Transverse colon (tissue), 4 donors: ENCODE results near the gene PIAS1. TPM values are rescaled to one million over a fixed set of nuclear protein-coding genes. Genes with fewer than 3 reads are reported as not detected.

Source experiments
- DNase-seq: peaks from one replicate; pipeline ENCODE4 v3.0.0-alpha.2; 2019
- H3K27ac ChIP-seq, 4 donors: fragments of 200-600 bp; sonication (generic); 2 replicates each; pipeline ENCODE4 v1.5.1; 2016 to 2018; ENCODE audit warnings: inconsistent platforms in 4 of 4
- H3K27me3 ChIP-seq: fragments of 200-600 bp; sonication (generic); 2 replicates; pipeline ENCODE4 v1.5.1; 2017; ENCODE audit warnings: inconsistent platforms
- H3K36me3 ChIP-seq, 4 donors: fragments of 200-600 bp; sonication (generic); 2 replicates each; pipeline ENCODE4 v1.5.1; 2017 to 2019; ENCODE audit warnings: inconsistent platforms in 4 of 4
- H3K4me1 ChIP-seq, 4 donors: fragments of 200-600 bp; sonication (generic); 2 replicates each; pipeline ENCODE4 v1.5.1; 2017 to 2020; ENCODE audit warnings: inconsistent platforms in 4 of 4
- H3K4me3 ChIP-seq, 4 donors: fragments of 200-600 bp; sonication (generic); 1 replicate in 1 of 4; 2 replicates in 3 of 4; pipeline versions ENCODE4 v1.5.1 to v1.6.1; 2017 to 2019; ENCODE audit warnings: inconsistent platforms in 4 of 4
- H3K9me3 ChIP-seq, 2 donors: fragments of 200-600 bp; sonication (generic); 2 replicates each; pipeline ENCODE4 v1.5.1; 2017 to 2019; ENCODE audit warnings: inconsistent platforms in 2 of 2
- EP300 ChIP-seq: sonication (generic); formaldehyde crosslinking; IDR thresholded peaks from one replicate; pipeline ENCODE4 v1.6.1; 2017; ENCODE audit warnings: antibody characterized with exemption, low read depth
- POLR2A ChIP-seq: fragments of 450-650 bp; IDR thresholded peaks from one replicate; pipeline ENCODE4 v1.6.1; 2016; ENCODE audit warnings: antibody characterized with exemption, mild to moderate bottlenecking, moderate library complexity
- POLR2AphosphoS5 ChIP-seq, 3 donors: sonication (generic); formaldehyde crosslinking; IDR thresholded peaks; one replicate each; pipeline ENCODE4 v1.6.1; 2016; ENCODE audit warnings: antibody characterized with exemption in 3 of 3
- WGBS, 2 donors: methylation state at CpG; one replicate each; pipeline ENCODE4 v1.1.5; 2018; ENCODE audit warnings: low coverage in 1 of 2; 5-methylcytosine and 5-hydroxymethylcytosine counted together
- in situ Hi-C, 4 donors: fragments of 200-750 bp; cut with MboI; loops; one replicate each; pipeline versions ENCODE4 v1.15.0 to v1.15.1; 2017; ENCODE audit warnings: low sequenced_read_pairs in 3 of 4, low pct_ligation_motif_present in 1 of 4, low pct_unique_long_range_greater_than_20kb in 1 of 4
- intact Hi-C: fragments of 100-400 bp; cut with DNase I; formaldehyde crosslinking; loops from one replicate; pipeline ENCODE4 v1.15.1; 2023; ENCODE audit warnings: low total_unique reads
- total RNA-seq, 4 donors: library from RNA; depleted of rRNA; stranded (reverse); fragments of >200 nt; gene quantifications; one replicate each; pipeline ENCODE4 v1.1.0, GENCODE V29; 2016
- TF ChIP-seq, protein P1 (sequence below), 5 experiments: fragments of 200-600 bp in 3 of 5; fragments of 450-650 bp in 2 of 5; sonication (generic) in 3 of 5; IDR thresholded peaks; 1 replicate in 2 of 5; 2 replicates in 3 of 5; pipeline ENCODE4 v1.5.1; 2016 to 2017; ENCODE audit warnings: antibody characterized with exemption in 5 of 5, inconsistent platforms in 3 of 5, mild to moderate bottlenecking in 2 of 5, moderate library complexity in 1 of 5

PIAS1 gene
- total RNA-seq, 4 donors from 2014 or later = 34.0 to 141 (median 55.4) TPM

DNA sequence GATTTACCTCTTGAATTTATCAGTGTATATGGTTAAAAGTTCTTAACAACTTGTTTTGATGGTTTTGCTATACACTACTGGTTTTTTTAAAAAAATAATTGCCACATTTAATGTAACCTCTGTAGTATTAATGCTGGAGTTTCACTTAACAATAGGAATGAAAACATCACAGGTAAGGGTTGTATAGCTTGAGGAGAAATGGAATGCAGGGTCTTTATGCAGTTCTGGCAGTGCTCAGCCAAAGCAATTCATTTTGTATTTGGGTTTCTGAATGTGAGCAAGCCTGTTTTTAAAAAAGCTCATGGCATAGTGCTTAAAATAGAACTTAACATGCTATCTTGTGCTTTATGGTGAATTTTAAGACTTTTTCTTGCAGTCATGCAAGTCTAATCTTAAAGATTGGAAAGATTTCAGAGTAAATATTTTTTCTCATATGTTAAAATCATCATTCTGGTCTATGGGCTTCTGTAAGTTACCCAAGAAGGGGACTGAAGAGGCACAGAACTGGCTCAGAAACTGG lies 8.9 kb downstream of the PIAS1 start:
- intact Hi-C loops = no loop called here
- Histone ChIP-seq H3K4me3 (no peak overlapping the region), H3K27me3 (no peaks in the 10 kb centered on the region), H3K4me1 (peaks cover 14 to 58% (median 21%) of the 10 kb centered on the region in 4 donors), H3K9me3 (no peaks in the 10 kb centered on the region), H3K27ac (no peak overlapping the region), H3K36me3 (peaks cover 0 to 4% (median 0%) of the 10 kb centered on the region in 4 donors)
- no peak for TF ChIP-seq EP300
- TF ChIP-seq POLR2A = no peak
- no peak for TF ChIP-seq POLR2AphosphoS5 (IDR thresholded peaks at IDR 0.05)
- TF ChIP-seq, protein P1, sequence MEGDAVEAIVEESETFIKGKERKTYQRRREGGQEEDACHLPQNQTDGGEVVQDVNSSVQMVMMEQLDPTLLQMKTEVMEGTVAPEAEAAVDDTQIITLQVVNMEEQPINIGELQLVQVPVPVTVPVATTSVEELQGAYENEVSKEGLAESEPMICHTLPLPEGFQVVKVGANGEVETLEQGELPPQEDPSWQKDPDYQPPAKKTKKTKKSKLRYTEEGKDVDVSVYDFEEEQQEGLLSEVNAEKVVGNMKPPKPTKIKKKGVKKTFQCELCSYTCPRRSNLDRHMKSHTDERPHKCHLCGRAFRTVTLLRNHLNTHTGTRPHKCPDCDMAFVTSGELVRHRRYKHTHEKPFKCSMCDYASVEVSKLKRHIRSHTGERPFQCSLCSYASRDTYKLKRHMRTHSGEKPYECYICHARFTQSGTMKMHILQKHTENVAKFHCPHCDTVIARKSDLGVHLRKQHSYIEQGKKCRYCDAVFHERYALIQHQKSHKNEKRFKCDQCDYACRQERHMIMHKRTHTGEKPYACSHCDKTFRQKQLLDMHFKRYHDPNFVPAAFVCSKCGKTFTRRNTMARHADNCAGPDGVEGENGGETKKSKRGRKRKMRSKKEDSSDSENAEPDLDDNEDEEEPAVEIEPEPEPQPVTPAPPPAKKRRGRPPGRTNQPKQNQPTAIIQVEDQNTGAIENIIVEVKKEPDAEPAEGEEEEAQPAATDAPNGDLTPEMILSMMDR (IDR thresholded peaks at IDR 0.05) = no peak
- in situ Hi-C loops = loop anchor here in 3 of 4 donors (25.0 kb wide), 2 partner anchors 99 to 201 kb away; no protein-coding TSS in a partner anchor
- no peak for DNase-seq

DNA sequence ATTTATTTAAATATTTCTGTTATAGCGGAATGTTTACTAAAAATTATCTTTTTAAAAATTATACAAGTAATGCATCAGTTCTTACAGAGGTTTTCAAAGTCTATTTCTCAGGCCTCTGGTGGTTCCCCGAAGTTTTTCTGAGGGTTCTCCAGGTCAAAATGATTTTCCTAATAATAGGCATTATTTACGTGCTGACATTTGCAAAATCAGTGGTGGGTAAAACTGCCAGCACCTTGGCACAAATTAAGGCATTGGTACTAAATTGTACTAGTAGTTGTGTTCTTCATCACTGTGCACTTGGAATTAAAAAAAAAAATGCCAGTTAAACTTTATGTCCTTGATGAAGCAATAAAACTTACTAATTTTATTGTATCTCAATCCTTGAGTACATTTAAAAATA lies 9.5 kb downstream of the PIAS1 start:
- in situ Hi-C loops (loop anchor here in 3 of 4 donors (25.0 kb wide), 2 partner anchors 99 to 201 kb away; no protein-coding TSS in a partner anchor), intact Hi-C loops (no loop called here)
- Histone ChIP-seq H3K9me3 (no peaks in the 10 kb centered on the region), H3K27me3 (no peaks in the 10 kb centered on the region), H3K4me1 (peaks cover 14 to 52% (median 18%) of the 10 kb centered on the region in 4 donors), H3K27ac (no peak overlapping the region), H3K4me3 (no peak overlapping the region), H3K36me3 (peaks cover 0 to 4% (median 0%) of the 10 kb centered on the region in 4 donors)
- no peak for DNase-seq
- TF ChIP-seq POLR2AphosphoS5 (IDR thresholded peaks at IDR 0.05) = no peak
- WGBS, 2 donors = 97 to 100% methylated on average over 3 of the region's 3 CpGs

DNA sequence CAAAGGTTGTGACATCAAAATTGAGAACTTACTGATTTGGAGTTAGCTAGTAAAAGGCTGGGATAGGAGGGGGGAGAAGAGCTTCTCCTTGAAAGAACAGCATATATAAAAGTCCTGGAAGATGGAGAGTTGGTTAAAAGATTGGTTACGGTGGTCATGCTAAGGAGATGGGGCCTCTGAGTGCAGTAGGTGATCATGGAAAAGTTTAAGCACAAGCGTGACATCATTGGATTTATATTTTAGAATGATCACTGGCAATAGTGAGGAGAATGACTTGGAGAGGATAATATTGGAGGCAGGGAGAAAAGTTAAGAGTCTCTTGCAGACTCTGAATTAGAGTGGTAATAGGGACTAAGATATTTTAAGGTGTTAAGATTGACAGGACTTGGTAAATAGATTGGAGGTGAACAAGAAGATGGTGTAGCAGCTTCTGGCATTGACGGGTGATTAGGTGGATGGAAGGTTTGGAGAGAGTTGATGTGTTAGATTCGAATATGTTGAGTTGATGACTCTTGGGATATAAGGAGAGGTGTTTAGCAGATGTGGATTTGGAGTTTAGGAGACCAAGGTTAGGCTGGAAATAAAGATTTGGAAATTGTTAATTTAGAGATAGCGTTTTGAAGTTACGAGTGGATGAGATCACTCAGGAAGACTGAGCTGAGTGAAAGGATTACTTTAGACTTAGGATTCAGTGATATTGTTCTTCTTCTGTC lies 19.6 kb downstream of the PIAS1 start:
- Histone ChIP-seq H3K27ac (no peak overlapping the region), H3K4me3 (no peak overlapping the region), H3K27me3 (no peaks in the 10 kb centered on the region), H3K9me3 (no peaks in the 10 kb centered on the region), H3K36me3 (no peaks in the 10 kb centered on the region), H3K4me1 (peaks cover 0 to 48% (median 16%) of the 10 kb centered on the region in 4 donors)
- DNase-seq = no peak
- in situ Hi-C loops = loop anchor here in 3 of 4 donors (25.0 kb wide), 2 partner anchors 89 to 211 kb away; no protein-coding TSS in a partner anchor
- WGBS, 2 donors = 91 to 96% methylated on average over 6 of the region's 6 CpGs
- intact Hi-C loops = no loop called here
- TF ChIP-seq EP300 (no peak), POLR2A (no peak), POLR2AphosphoS5 (IDR thresholded peaks at IDR 0.05) (no peak)
- TF ChIP-seq, protein P1 (IDR thresholded peaks at IDR 0.05) = no peak

DNA sequence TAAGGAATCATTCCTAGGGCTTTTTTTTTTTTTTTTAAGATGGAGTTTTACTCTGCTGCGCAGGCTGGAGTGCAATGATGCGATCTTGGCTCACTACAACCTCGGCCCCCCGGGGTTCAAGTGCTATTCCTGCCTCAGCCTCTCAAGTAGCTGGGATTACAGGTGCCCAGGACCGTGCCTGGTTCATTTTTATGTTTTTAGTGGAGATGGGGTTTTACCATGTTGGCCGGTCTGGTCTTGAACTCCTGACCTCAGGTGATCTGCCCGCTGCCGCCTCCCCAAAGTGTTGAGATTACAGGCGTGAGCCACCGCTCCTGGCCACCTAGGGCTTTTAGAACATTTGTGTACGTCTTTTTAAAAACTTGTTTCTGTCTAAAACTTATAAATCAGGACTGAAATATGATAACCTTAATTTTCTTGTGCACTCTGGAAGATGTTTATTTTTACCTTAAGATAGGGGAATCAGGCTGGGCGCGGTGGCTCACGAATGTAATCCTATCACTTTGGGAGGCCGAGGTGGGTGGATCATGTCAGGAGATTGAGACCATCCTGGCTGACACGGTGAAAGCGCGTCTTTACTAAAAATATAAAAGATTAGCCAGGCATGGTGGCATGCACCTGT lies 21.8 kb downstream of the PIAS1 start:
- in situ Hi-C loops (no loop called here), intact Hi-C loops (no loop called here)
- no peaks in the 10 kb centered on the region for H3K9me3 ChIP-seq
- WGBS, 2 donors = 91 to 97% methylated on average over 11 to 18 of the region's 18 CpGs
- H3K36me3 ChIP-seq = no peaks in the 10 kb centered on the region
- TF ChIP-seq POLR2AphosphoS5 (IDR thresholded peaks at IDR 0.05) (no peak), EP300 (no peak), POLR2A (no peak)
- TF ChIP-seq, protein P1 (IDR thresholded peaks at IDR 0.05) = no peak
- peaks cover 0 to 52% (median 18%) of the 10 kb centered on the region in 4 donors for H3K4me1 ChIP-seq
- H3K27ac ChIP-seq = no peak overlapping the region
- DNase-seq = no peak
- no peaks in the 10 kb centered on the region for H3K27me3 ChIP-seq
- H3K4me3 ChIP-seq = no peak overlapping the region
